NT2/D1 (cell line): ENCODE measurements around the gene KRT73.

Experiments
- DNase-seq: peaks from one replicate; pipeline ENCODE4 v3.0.0-alpha.2; 2011; ENCODE audit warnings: low read depth, low spot score
- H3K27me3 ChIP-seq: 2 replicates; pipeline ENCODE4 v1.6.0; 2011; ENCODE audit warnings: mild to moderate bottlenecking; ENCODE audit not compliant: insufficient read length, insufficient read depth
- H3K36me3 ChIP-seq: 2 replicates; pipeline ENCODE4 v1.6.1; 2011; ENCODE audit warnings: mild to moderate bottlenecking, low read length, mixed read lengths; ENCODE audit not compliant: insufficient read depth, insufficient read length
- H3K4me1 ChIP-seq: 2 replicates; pipeline ENCODE4 v1.5.1; 2011; ENCODE audit not compliant: insufficient read depth, insufficient read length
- H3K4me3 ChIP-seq: 2 replicates; pipeline ENCODE4 v1.5.1; 2011; ENCODE audit warnings: low read depth; ENCODE audit not compliant: insufficient read length
- H3K9ac ChIP-seq: 2 replicates; pipeline ENCODE4 v1.6.0; 2011; ENCODE audit warnings: low read depth; ENCODE audit not compliant: insufficient read length
- H3K9me3 ChIP-seq: 2 replicates; pipeline ENCODE4 v1.5.1; 2011; ENCODE audit warnings: mild to moderate bottlenecking, low read length; ENCODE audit not compliant: insufficient read depth
- SUZ12 ChIP-seq: IDR thresholded peaks from 2 replicates; pipeline ENCODE4 v1.6.1; 2011; ENCODE audit not compliant: insufficient read length, insufficient read depth; ENCODE audit errors: extremely low read depth
- YY1 ChIP-seq: IDR thresholded peaks from 2 replicates; pipeline ENCODE4 v1.6.1; 2011; ENCODE audit not compliant: insufficient read length, insufficient read depth
- ZNF274 ChIP-seq: IDR thresholded peaks from 2 replicates; pipeline ENCODE4 v1.6.1; 2011; ENCODE audit warnings: mild to moderate bottlenecking, low read depth, low read length

The KRT73 gene

DNA sequence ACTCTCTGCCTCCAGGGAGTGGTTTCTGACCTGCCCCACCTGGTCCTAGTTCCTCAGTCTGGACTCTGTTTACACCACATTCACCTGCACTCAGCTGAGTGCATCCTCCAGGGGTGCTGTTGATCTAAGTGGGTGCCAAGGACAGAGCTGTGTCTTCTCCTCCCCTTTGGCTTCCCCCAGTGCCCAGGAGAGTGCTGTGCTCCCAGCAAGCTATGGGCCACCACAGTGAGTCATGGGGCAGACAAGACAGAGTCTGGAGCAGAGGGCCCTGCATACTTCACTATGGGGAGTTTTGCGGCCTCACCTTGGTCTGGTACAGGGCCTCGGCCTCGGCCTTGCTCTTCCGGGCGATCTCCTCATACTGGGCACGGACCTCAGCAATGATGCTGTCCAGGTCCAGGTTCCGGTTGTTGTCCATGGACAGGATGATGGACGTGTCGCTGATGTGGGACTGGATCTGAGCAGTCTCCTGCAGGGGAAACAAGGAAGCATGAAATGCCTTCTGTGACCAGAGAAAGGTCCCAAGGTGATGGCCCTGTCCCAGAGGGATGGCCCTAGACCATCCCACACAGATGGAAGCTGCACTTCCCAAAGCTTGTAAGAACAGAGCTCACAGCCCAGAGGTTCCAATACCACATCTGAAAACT is 4.9 kb downstream of the KRT73 start:
- H3K4me3 ChIP-seq: no peak overlapping the region
- H3K9ac ChIP-seq: no peak overlapping the region
- no peaks in the 10 kb centered on the region for H3K9me3 ChIP-seq
- H3K27me3 ChIP-seq: peaks cover 17% of the 10 kb centered on the region
- H3K36me3 ChIP-seq: no peaks in the 10 kb centered on the region
- TF ChIP-seq ZNF274: no peak
- TF ChIP-seq YY1: no peak
- no peak for TF ChIP-seq SUZ12
- peaks cover 6% of the 10 kb centered on the region for H3K4me1 ChIP-seq
- no peak for DNase-seq

DNA sequence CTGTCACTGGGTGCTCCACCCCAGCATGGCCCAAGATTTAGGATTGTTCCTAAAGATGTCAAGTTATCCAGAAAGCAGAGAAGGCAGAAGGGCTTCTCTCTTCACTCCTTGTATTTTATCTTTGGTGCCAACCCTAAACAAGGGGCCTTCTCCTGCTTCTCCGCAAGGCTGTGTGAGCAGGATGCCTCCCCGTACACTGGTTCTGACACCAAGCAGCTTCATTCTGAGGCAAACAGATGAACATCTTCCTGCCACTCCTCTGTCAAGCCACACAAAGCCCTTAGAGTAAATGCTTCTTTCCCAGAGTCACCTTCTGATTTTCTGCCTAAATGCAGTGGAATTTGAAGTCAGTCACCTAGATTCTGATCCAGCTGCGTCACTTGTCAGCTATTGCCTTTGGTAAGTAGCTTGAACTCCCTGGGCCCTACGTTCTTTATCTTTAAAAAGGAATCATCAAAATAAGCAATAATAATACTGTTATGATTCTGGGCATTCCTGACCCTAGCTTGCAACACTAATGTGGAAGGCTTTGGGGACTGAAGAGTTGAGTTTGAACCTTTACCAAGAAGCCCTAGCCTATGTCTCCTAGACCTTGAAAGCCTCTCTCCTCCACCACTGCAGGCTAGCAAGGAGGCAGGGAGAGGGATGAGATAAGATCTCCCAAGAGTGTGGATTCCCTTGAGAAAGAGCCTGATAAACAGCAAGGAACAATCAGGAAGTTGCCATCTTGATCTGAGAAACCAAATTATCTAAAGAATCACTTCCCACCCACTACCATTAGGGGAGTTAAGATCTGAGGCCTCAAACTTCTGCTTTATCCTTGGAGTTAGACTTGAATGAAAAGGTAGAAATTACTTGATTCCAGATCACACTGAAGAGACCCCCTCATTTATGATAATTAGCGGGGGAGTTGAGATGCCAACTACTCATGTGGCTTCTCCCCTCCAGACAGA is 5.7 kb downstream of the KRT73 start:
- H3K27me3 ChIP-seq: peaks cover 17% of the 10 kb centered on the region
- no peaks in the 10 kb centered on the region for H3K36me3 ChIP-seq
- TF ChIP-seq SUZ12: no peak
- TF ChIP-seq ZNF274: no peak
- no peak for TF ChIP-seq YY1

DNA sequence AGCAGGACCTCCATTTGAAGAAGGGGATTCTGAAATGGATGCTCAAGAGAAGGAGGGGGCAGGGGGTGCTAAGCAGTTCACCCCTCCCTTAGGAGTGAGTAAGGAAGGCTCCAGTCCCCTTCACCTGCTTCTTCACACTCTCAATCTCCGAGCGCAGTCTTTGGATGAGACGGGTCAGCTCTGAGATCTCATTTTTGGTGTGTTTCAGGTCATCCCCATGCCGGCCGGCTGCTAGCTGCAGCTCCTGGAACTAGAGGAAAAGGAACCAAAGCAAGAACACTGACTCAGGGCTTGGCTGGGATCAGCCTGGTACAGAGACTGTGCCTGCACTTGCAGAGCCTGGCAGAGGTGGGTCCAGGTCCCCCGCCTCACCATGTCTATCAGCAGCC is 7.3 kb downstream of the KRT73 start:
- H3K4me1 ChIP-seq: peaks cover 6% of the 10 kb centered on the region
- H3K9ac ChIP-seq: no peak overlapping the region
- no peak overlapping the region for H3K4me3 ChIP-seq
- TF ChIP-seq YY1 (no peak), ZNF274 (no peak), SUZ12 (no peak)
- no peak for DNase-seq
- no peaks in the 10 kb centered on the region for H3K9me3 ChIP-seq
- H3K36me3 ChIP-seq: no peaks in the 10 kb centered on the region
- peaks cover 13% of the 10 kb centered on the region for H3K27me3 ChIP-seq

More for the DNA sequence above, 5.7 kb downstream of the KRT73 start:
- H3K4me3 ChIP-seq: no peak overlapping the region
- no peak for DNase-seq
- no peaks in the 10 kb centered on the region for H3K9me3 ChIP-seq
- no peak overlapping the region for H3K9ac ChIP-seq
- H3K4me1 ChIP-seq: peaks cover 6% of the 10 kb centered on the region

DNA sequence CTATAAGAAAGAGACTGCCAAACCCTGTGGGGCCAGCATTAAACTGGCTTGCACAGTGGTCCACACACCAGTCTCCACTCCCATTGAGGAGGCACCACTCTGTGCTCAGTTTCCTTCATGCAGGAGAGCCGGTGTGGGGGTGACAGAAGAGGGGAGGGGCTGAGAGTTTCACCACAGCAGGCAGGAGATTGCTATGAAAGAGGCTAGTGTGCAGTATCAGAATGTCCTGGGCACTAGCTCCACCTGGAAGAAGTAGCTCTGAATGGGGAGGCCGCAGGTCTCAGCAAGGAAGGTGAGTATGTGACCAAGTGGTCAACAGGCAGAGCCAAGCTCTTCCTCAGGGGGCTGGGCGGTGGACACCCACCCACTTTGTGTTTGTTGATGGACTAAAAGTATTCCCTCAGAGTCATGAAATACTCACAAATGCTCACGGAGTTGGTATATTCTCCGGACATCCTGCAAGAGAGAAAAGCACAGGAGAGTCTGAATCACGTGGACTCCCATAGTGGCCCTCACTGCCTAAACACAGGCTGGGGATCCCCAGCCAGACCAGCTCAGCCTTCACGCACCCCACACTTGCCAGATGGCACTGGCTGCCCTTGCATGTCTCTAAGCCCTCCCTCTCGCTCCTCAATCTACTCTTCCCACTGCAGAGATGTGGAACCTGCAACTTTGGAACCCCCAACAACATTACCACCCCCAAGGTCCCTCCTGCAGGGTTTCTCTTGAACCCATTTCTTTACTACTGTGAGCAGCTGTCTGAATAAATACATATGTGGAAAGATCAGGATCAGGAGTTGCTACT is 9.3 kb downstream of the KRT73 start:
- no peak overlapping the region for H3K9ac ChIP-seq
- peaks cover 13% of the 10 kb centered on the region for H3K27me3 ChIP-seq
- TF ChIP-seq SUZ12: no peak
- no peak for TF ChIP-seq ZNF274
- TF ChIP-seq YY1: no peak
- H3K4me3 ChIP-seq: no peak overlapping the region
- no peaks in the 10 kb centered on the region for H3K9me3 ChIP-seq
- peaks cover 6% of the 10 kb centered on the region for H3K4me1 ChIP-seq
- DNase-seq: no peak
- H3K36me3 ChIP-seq: no peaks in the 10 kb centered on the region

DNA sequence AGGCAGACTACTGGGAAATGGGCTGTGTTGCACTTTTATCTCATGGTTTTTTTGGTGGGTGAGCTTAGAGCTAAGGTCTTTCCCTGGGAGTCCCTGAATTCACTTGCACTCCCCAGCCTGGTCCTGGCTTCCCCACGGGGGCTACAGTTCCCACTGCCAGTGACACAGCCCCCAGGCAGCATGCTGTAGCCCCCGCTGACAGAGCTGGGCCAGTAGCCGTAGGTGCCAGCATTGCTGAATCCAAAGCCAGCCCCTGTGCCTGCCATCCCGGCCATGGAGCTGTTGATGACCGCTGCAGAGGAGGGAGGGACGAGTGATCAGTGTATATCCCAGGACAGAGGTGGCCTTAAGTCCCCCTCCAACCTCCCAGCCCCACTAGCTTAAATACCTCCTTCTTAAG is 10.2 kb downstream of the KRT73 start:
- peaks cover 6% of the 10 kb centered on the region for H3K4me1 ChIP-seq
- TF ChIP-seq ZNF274 (no peak), YY1 (no peak), SUZ12 (no peak)
- no peak for DNase-seq
- no peaks in the 10 kb centered on the region for H3K9me3 ChIP-seq
- H3K27me3 ChIP-seq: peaks cover 13% of the 10 kb centered on the region
- H3K36me3 ChIP-seq: no peaks in the 10 kb centered on the region
- no peak overlapping the region for H3K9ac ChIP-seq
- H3K4me3 ChIP-seq: no peak overlapping the region

DNA sequence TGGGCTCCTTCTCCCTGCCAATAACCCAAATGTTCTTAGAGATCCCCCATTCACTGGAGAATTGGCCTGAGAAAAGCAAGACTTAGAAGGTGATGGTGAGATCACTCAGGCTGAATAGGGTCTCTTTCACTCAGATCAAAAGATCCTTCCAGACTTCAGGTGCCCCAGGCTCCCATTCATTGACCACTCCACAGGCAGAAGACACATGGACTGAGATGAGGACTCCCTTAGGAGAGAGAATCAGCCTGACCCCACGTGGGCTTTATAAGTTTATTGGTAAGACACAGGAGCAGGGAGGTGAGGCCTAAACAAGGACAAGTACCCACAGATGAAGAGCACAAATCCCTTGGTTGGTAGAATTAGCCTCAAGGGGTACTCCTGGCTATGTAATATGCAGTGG is 11.0 kb downstream of the KRT73 start:
- Histone ChIP-seq H3K4me1 (peaks cover 6% of the 10 kb centered on the region), H3K9ac (no peak overlapping the region), H3K36me3 (no peaks in the 10 kb centered on the region), H3K27me3 (peaks cover 12% of the 10 kb centered on the region), H3K9me3 (no peaks in the 10 kb centered on the region), H3K4me3 (no peak overlapping the region)
- DNase-seq: no peak
- TF ChIP-seq YY1: no peak
- TF ChIP-seq ZNF274: no peak
- TF ChIP-seq SUZ12: no peak
